Astrocyte of the spinal cord (primary cell): ENCODE results near the gene MAB21L2.

Source experiments
- DNase-seq: peaks from one replicate; pipeline ENCODE4 v3.0.0; 2011; ENCODE audit warnings: low read depth, low spot score
- H3K4me3 ChIP-seq: 2 replicates; pipeline ENCODE4 v1.5.1; 2011; ENCODE audit warnings: low read depth, mild to moderate bottlenecking, low read length, moderate library complexity
- in situ Hi-C: cut with HindIII; loops from 2 replicates; pipeline ENCODE4 v1.10.0; 2017; ENCODE audit warnings: low sequenced_read_pairs
- TF ChIP-seq, protein P1 (sequence below): IDR thresholded peaks from 2 replicates; pipeline ENCODE4 v1.5.1; 2012; ENCODE audit warnings: low read depth, mild to moderate bottlenecking, low read length, inconsistent platforms

MAB21L2 gene

DNA sequence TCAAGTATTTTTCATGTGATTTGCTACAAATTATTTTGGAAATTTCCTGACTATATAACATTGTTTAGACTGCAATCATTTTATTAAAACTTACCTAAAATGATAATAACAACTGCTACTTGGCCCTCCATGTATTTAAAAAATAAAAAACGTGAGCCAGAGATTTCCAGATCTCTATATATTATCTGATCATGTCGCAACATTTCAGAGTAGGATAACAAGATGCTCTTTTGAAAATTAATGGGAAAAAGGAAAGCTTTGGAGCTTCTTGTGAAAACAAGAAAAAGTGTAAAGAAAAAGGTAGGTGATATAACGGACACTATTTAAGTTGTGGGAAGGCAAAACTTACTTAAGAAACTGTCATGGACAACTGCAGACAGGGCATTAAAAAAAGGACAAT, 14.9 kb upstream of the MAB21L2 start:
- in situ Hi-C loops: no loop called here
- TF ChIP-seq, protein P1, sequence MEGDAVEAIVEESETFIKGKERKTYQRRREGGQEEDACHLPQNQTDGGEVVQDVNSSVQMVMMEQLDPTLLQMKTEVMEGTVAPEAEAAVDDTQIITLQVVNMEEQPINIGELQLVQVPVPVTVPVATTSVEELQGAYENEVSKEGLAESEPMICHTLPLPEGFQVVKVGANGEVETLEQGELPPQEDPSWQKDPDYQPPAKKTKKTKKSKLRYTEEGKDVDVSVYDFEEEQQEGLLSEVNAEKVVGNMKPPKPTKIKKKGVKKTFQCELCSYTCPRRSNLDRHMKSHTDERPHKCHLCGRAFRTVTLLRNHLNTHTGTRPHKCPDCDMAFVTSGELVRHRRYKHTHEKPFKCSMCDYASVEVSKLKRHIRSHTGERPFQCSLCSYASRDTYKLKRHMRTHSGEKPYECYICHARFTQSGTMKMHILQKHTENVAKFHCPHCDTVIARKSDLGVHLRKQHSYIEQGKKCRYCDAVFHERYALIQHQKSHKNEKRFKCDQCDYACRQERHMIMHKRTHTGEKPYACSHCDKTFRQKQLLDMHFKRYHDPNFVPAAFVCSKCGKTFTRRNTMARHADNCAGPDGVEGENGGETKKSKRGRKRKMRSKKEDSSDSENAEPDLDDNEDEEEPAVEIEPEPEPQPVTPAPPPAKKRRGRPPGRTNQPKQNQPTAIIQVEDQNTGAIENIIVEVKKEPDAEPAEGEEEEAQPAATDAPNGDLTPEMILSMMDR: no peak
- no peak overlapping the region for H3K4me3 ChIP-seq
- no peak for DNase-seq

DNA sequence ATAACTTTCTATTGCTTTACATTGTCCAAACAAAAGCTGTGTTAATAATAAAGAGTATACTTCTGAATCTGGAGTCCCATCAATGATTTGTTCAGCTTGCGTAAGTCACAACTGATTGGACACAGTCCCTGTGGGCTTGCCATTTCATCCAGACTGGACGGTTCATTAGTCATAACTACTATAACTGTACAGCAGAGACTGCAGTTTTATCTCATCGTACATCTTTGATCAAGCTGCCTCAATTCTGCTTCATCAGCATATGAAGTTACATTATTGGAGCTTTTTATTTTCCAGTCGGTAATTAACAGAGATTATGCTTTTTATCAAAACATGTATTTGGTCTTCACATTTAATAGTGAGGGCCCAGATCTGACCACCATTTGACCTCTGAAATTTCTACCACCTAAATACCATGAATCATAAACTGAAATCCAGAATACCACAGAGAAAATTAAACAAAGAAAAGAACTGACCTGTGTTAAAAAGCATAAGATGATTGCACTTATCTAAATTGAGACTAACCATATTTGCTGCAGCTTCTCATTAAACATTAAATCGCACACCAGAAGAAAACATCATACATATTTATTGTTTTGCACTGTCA, 12.5 kb upstream of the MAB21L2 start:
- in situ Hi-C loops: no loop called here
- TF ChIP-seq, protein P1: no peak
- peak; percentile 45 for DNase-seq

DNA sequence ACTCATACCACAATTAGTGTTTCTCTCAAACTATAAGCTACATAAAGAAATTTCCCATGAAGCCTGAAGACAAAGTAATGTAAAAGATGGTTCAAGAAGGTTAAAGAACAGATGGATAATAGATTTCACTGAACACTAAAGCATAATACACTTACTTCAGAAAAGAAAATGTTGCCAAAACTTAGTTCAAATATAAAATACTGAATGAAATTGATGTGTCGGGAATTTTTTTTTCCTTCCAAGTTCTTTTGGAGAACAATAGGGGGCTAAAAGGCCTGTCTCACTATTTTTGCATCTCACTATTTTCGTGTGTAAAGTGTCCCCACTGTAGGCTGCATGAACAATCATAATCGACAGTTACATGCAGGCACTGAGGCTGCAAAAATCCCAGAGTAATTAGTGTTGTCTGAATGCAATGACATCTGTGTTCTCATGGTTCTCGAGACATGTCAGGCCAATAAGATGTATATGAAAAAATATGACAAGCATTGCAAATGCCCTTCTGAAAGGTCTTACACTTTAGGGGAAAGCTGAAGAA, 11.9 kb upstream of the MAB21L2 start:
- TF ChIP-seq, protein P1: no peak
- in situ Hi-C loops: no loop called here
- no peak for DNase-seq
- H3K4me3 ChIP-seq: no peak overlapping the region

More for the DNA sequence above, 12.5 kb upstream of the MAB21L2 start:
- no peak overlapping the region for H3K4me3 ChIP-seq

DNA sequence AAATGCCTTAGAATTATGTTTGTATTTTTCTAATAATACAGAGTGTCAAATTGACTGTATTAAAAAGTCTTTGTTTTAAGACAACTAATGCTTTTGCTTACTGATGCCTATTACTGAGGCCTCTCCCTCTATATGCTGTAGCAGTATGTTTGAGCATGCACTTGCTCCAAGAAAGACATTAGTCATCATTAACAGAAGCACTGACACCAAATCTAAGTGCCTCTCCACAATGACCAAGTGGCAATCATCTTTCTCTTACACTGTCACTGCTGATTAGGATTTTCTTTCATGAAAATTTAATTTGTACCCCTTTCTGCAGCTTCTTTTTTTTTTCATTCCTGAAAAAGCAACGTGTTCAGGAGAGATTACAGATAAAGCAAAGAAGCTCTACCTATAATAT, 11.1 kb upstream of the MAB21L2 start:
- TF ChIP-seq, protein P1: no peak
- DNase-seq: no peak
- in situ Hi-C loops: no loop called here
- H3K4me3 ChIP-seq: no peak overlapping the region

DNA sequence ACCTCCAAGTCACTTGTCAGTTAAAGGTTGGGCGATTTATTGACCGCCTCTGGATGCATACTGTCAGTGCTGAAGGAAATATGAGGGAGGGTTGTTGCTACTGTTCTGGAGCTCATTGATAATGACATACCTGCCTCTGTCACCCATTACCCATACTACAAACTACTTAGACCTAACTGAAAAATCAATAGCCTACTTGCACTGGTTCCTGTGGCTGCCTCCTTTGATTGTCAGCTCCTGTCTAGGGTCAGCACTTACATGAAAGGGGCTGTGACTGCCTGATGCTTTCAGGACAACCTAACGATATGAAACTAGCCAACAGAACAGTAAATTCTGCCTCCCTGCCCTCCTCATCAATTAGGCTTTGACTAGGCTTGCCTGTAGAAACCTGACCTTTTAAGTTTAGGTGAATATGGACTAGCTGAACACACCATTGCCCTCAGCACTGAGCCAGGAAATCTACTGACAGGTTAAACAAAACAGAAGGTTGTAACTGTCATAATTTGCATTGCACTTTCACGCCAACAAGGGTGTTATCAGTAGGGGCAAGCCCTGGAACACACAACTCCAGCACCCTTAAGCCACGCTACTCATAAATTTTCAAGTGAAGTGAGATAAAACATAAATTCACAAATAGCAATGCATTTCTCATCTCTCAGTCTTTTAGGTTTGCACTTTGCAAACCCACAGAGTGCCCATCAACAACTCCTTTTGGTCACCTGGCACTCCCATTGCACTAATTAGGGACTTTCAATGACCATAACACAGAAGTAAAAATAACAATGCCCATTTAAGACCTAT, 9.0 kb upstream of the MAB21L2 start:
- TF ChIP-seq, protein P1: no peak
- in situ Hi-C loops: no loop called here
- no peak overlapping the region for H3K4me3 ChIP-seq
- DNase-seq: no peak

DNA sequence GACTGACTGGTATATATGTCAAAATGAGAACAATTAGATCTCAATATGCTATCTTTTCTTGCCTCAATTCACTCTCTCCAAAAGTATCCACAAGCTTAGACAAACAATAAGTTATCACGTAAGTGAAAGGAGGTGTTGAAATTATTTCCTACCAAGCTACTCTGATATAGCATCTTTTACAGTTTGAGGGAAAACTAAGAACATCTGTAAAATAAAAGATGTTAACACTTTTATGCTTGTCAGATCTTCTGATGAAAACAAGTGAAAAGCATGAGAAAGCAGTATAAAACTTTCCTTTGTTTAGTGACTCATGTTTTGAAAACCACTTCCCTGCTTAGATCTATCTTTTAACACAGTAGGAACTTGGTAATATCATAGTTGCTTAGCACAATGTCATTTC, 8.4 kb upstream of the MAB21L2 start:
- H3K4me3 ChIP-seq: no peak overlapping the region
- TF ChIP-seq, protein P1: no peak
- in situ Hi-C loops: no loop called here
- peak; percentile 71 for DNase-seq
